ENCODE measurements around the gene TRAPPC2B. TPM values are rescaled to one million over a fixed set of nuclear protein-coding genes. Genes with fewer than 3 reads are reported as not detected.

Gene TRAPPC2B
- total RNA-seq, 1 donor from 2014 or later = 11.4 TPM

DNA sequence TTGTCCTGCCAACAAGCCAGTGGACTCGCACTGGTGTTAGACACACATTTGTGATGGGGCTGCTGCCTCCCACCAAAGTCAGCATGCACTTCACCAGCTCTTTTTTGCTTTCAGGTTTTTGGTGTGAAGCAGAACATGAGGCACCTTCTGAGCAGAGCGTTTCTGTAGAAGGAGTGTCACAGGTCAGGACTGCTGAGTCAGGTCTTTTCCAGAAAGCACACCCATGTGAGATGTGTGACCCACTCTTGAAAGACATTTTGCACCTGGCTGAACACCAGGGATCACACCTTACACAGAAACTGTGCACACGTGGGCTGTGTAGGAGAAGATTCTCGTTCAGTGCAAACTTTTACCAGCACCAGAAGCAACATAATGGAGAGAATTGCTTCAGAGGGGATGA, 7.4 kb upstream of the TRAPPC2B start:
- no peak overlapping the region for H3K4me3 ChIP-seq
- TF ChIP-seq CTCF (IDR thresholded peaks at IDR 0.05; ENCODE audit: borderline replicate concordance) = no peak
- DNase-seq = no peak
- intact Hi-C loops (cut with micrococcal nuclease) = no loop called here
- no peaks in the 10 kb centered on the region for H3K27me3 ChIP-seq (ENCODE audit: low read depth)
- peaks cover 42% of the 10 kb centered on the region for H3K4me1 ChIP-seq
- H3K27ac ChIP-seq (replicated peaks) = no peak overlapping the region
- peaks cover 87% of the 10 kb centered on the region for H3K9me3 ChIP-seq (replicated peaks)
- H3K36me3 ChIP-seq = peaks cover 78% of the 10 kb centered on the region

DNA sequence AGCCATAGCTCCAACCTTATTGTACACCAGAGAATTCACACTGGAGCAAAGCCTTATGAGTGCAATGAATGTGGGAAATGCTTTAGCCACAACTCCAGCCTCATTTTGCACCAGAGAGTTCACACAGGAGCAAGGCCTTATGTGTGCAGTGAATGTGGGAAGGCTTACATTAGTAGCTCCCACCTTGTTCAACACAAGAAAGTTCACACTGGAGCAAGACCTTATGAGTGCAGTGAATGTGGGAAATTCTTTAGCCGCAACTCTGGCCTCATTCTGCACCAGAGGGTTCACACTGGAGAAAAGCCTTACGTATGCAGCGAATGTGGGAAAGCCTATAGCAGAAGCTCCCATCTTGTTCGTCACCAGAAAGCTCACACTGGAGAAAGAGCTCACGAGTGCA, 5.9 kb upstream of the TRAPPC2B start:
- no peak for DNase-seq
- TF ChIP-seq CTCF (IDR thresholded peaks at IDR 0.05; ENCODE audit: borderline replicate concordance) = no peak
- H3K4me1 ChIP-seq = peaks cover 42% of the 10 kb centered on the region
- intact Hi-C loops (cut with micrococcal nuclease) = no loop called here
- peaks cover 90% of the 10 kb centered on the region for H3K9me3 ChIP-seq (replicated peaks)
- H3K27me3 ChIP-seq (ENCODE audit: low read depth) = no peaks in the 10 kb centered on the region
- H3K27ac ChIP-seq (replicated peaks) = no peak overlapping the region
- no peak overlapping the region for H3K4me3 ChIP-seq
- H3K36me3 ChIP-seq = peaks cover 77% of the 10 kb centered on the region

- TF ChIP-seq CTCF (IDR thresholded peaks at IDR 0.05; ENCODE audit: borderline replicate concordance) = no peak
- Histone ChIP-seq H3K4me1 (peaks cover 38% of the 10 kb centered on the region), H3K27me3 (ENCODE audit: low read depth) (no peaks in the 10 kb centered on the region), H3K36me3 (peaks cover 58% of the 10 kb centered on the region), H3K4me3 (no peak overlapping the region), H3K27ac (replicated peaks) (no peak overlapping the region), H3K9me3 (replicated peaks) (peaks cover 71% of the 10 kb centered on the region)
- no peak for DNase-seq
- intact Hi-C loops (cut with micrococcal nuclease) = no loop called here
Measured at GRCh38 chr19:57359300-57359699, 4.1 kb upstream of the TRAPPC2B start.

DNA sequence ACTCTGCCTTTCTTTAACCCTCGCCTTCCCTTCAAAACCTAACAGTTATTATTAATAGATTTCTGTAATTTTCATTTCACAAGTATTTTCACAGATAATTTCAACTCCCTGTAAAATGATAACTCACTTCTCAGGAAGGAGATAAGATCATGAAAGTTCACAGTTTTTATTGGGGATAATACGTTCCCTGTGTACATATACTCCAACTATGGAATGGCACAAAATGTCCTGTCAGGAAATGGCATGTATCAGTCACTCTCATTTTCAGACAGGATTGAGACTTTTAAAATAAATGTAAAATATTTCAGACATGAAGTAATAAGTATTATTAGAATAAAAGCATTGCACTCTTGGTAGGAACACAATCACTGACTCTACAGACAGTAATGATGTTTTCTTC, 932 bp upstream of the TRAPPC2B start:
- Histone ChIP-seq H3K27ac (replicated peaks) (peak overlapping the region; percentile 94), H3K9me3 (replicated peaks) (peaks cover 51% of the 10 kb centered on the region), H3K36me3 (peaks cover 54% of the 10 kb centered on the region), H3K4me3 (peak overlapping the region; percentile 88), H3K4me1 (peaks cover 41% of the 10 kb centered on the region), H3K27me3 (ENCODE audit: low read depth) (no peaks in the 10 kb centered on the region)
- TF ChIP-seq CTCF (IDR thresholded peaks at IDR 0.05; ENCODE audit: borderline replicate concordance) = no peak
- DNase-seq = no peak
- intact Hi-C loops (cut with micrococcal nuclease) = no loop called here

DNA sequence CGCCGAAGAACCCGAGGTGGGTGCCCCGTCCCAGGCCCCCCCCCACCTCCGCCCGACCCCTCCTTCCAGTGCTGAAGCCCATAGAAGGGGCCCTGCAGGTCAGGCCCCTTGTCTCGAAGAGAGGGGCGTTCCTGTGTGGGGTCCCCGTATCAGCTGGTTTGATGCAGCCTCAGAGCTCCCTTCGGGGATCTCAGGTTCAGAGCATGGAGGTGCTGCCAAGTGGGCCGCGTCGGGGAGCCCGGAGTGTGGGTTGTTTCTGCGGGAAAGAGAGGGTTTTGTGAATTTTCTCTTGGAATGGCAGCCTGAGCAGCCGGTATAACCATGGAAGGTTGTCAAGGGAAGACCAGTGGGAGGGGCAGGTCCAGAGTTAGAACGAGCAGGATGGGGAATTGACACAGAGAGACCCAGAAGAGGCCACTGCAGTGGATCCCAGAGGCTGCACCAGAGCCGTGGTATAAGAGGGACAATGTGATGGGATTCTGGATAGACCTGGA, 384 bp downstream of the TRAPPC2B start:
- intact Hi-C loops (cut with micrococcal nuclease) = no loop called here

More for the DNA sequence above, 384 bp downstream of the TRAPPC2B start:
- no peak for TF ChIP-seq CTCF (IDR thresholded peaks at IDR 0.05; ENCODE audit: borderline replicate concordance)
- H3K36me3 ChIP-seq = peaks cover 47% of the 10 kb centered on the region
- H3K4me3 ChIP-seq = peak overlapping the region; percentile 88
- peaks cover 46% of the 10 kb centered on the region for H3K4me1 ChIP-seq
- peaks cover 38% of the 10 kb centered on the region for H3K9me3 ChIP-seq (replicated peaks)
- no peaks in the 10 kb centered on the region for H3K27me3 ChIP-seq (ENCODE audit: low read depth)
- no peak for DNase-seq
- peak overlapping the region; percentile 94 for H3K27ac ChIP-seq (replicated peaks)
